Panc1 (cell line): ENCODE measurements around the gene ABCC1.

Experiments used
- POLR2AphosphoS5 ChIP-seq: IDR thresholded peaks from 2 replicates; pipeline ENCODE4 v1.6.1; 2012; ENCODE audit warnings: mild to moderate bottlenecking, low read depth, low read length, moderate library complexity
- SIN3A ChIP-seq: IDR thresholded peaks from 2 replicates; pipeline ENCODE4 v1.6.1; 2012; ENCODE audit warnings: low read depth, mild to moderate bottlenecking, low read length, moderate library complexity, borderline replicate concordance; ENCODE audit not compliant: insufficient read depth
- TF ChIP-seq, protein P1 (sequence below): fragments of 450-650 bp; IDR thresholded peaks from 2 replicates; pipeline ENCODE4 v1.5.1; 2017; ENCODE audit warnings: mild to moderate bottlenecking
- TF ChIP-seq, protein P2 (sequence below), 2 experiments: IDR thresholded peaks; 2 replicates each; pipeline ENCODE4 v1.6.1; 2011 to 2012; ENCODE audit warnings: low read depth in 2 of 2, control low read depth in 1 of 2, low read length in 1 of 2, mild to moderate bottlenecking in 1 of 2, moderate library complexity in 1 of 2; ENCODE audit not compliant: insufficient read depth in 1 of 2

DNA sequence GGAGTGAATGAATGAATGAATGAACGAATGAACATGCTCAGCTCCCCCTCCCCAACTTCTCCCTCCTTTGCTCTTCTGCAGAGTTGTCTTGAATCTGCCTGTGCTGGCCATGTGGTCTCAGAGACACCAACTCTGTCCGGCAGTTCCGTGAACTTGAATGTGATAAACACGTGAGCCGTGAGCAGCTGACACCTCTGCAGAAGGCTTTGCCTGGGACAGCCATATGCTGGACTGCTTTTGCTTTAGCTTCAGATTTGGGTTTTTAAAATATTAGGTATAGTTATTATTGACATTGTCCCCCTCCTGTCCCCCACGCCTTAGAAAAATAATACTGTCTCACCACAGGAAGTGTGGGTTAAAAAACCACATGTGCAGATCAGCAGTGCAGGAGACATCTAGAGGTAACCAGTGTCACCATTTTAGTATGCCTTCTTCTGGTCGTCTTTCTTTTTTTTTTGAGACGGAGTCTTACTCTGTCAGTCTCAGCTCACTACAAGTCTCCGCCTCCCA is 83.8 kb downstream of the ABCC1 start:
- TF ChIP-seq, protein P1, sequence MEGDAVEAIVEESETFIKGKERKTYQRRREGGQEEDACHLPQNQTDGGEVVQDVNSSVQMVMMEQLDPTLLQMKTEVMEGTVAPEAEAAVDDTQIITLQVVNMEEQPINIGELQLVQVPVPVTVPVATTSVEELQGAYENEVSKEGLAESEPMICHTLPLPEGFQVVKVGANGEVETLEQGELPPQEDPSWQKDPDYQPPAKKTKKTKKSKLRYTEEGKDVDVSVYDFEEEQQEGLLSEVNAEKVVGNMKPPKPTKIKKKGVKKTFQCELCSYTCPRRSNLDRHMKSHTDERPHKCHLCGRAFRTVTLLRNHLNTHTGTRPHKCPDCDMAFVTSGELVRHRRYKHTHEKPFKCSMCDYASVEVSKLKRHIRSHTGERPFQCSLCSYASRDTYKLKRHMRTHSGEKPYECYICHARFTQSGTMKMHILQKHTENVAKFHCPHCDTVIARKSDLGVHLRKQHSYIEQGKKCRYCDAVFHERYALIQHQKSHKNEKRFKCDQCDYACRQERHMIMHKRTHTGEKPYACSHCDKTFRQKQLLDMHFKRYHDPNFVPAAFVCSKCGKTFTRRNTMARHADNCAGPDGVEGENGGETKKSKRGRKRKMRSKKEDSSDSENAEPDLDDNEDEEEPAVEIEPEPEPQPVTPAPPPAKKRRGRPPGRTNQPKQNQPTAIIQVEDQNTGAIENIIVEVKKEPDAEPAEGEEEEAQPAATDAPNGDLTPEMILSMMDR, result no peak
- TF ChIP-seq, protein P2, sequence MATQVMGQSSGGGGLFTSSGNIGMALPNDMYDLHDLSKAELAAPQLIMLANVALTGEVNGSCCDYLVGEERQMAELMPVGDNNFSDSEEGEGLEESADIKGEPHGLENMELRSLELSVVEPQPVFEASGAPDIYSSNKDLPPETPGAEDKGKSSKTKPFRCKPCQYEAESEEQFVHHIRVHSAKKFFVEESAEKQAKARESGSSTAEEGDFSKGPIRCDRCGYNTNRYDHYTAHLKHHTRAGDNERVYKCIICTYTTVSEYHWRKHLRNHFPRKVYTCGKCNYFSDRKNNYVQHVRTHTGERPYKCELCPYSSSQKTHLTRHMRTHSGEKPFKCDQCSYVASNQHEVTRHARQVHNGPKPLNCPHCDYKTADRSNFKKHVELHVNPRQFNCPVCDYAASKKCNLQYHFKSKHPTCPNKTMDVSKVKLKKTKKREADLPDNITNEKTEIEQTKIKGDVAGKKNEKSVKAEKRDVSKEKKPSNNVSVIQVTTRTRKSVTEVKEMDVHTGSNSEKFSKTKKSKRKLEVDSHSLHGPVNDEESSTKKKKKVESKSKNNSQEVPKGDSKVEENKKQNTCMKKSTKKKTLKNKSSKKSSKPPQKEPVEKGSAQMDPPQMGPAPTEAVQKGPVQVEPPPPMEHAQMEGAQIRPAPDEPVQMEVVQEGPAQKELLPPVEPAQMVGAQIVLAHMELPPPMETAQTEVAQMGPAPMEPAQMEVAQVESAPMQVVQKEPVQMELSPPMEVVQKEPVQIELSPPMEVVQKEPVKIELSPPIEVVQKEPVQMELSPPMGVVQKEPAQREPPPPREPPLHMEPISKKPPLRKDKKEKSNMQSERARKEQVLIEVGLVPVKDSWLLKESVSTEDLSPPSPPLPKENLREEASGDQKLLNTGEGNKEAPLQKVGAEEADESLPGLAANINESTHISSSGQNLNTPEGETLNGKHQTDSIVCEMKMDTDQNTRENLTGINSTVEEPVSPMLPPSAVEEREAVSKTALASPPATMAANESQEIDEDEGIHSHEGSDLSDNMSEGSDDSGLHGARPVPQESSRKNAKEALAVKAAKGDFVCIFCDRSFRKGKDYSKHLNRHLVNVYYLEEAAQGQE (IDR thresholded peaks at IDR 0.05; ENCODE audit: insufficient read depth in 1 of 2, low read depth in 2 of 2, low read length in 1 of 2), result no peak
- TF ChIP-seq POLR2AphosphoS5 (no peak), SIN3A (no peak)
